UCSD-AML1 (cell line): ENCODE results near the gene MGA.

Experiments used
- DNase-seq: peaks from one replicate; lab custom pipeline; 2025; ENCODE audit not compliant: unreplicated experiment; lab: John Stamatoyannopoulos, UW

The MGA gene

GRCh38 chr15:41804916-41805666 is 144.9 kb downstream of the MGA start:
- no peak for DNase-seq

- DNase-seq: no peak
Measured at GRCh38 chr15:41805711-41806110, 145.5 kb downstream of the MGA start.

- peak; percentile 51 for DNase-seq
Measured at GRCh38 chr15:41806291-41807181, 146.3 kb downstream of the MGA start.

GRCh38 chr15:41809121-41809520 is 148.9 kb downstream of the MGA start:
- no peak for DNase-seq

- DNase-seq: peak; percentile 43
Measured at GRCh38 chr15:41809526-41810220, 149.5 kb downstream of the MGA start.

GRCh38 chr15:41810651-41811431 is 150.6 kb downstream of the MGA start:
- DNase-seq: no peak

- peak; percentile 82 for DNase-seq
Measured at GRCh38 chr15:41811432-41812195, 151.4 kb downstream of the MGA start.

- DNase-seq: no peak
Measured at GRCh38 chr15:41812820-41813375, 152.7 kb downstream of the MGA start.

- no peak for DNase-seq
Measured at GRCh38 chr15:41813426-41813825, 153.2 kb downstream of the MGA start.

- DNase-seq: no peak
Measured at GRCh38 chr15:41814534-41814933, 154.3 kb downstream of the MGA start.

- no peak for DNase-seq
Measured at GRCh38 chr15:41816788-41817187, 156.6 kb downstream of the MGA start.

GRCh38 chr15:41817327-41817726 is 157.1 kb downstream of the MGA start:
- no peak for DNase-seq

GRCh38 chr15:41817781-41818180 is 157.6 kb downstream of the MGA start:
- no peak for DNase-seq

- no peak for DNase-seq
Measured at GRCh38 chr15:41819455-41820050, 159.3 kb downstream of the MGA start.

- no peak for DNase-seq
Measured at GRCh38 chr15:41820791-41821423, 160.7 kb downstream of the MGA start.

- DNase-seq: no peak
Measured at GRCh38 chr15:41821831-41822230, 161.6 kb downstream of the MGA start.

- no peak for DNase-seq
Measured at GRCh38 chr15:41822471-41822870, 162.3 kb downstream of the MGA start.
